Fibroblast of pulmonary artery (primary cell): Measurements from ENCODE around the gene VIPR1.

ENCODE experiments used
- DNase-seq: peaks from one replicate; pipeline ENCODE4 v3.0.0-alpha.2; 2010; ENCODE audit warnings: low read depth
- H3K4me3 ChIP-seq: replicated peaks from 2 replicates; pipeline ENCODE4 v1.5.1; 2011; ENCODE audit warnings: low read depth, mild to moderate bottlenecking, control low read depth, low read length, moderate library complexity
- TF ChIP-seq, protein P1 (sequence below): IDR thresholded peaks from 2 replicates; pipeline ENCODE4 v1.5.1; 2011; ENCODE audit warnings: mild to moderate bottlenecking, control low read depth, low read length, inconsistent platforms; ENCODE audit errors: missing control alignments

Gene VIPR1

DNA sequence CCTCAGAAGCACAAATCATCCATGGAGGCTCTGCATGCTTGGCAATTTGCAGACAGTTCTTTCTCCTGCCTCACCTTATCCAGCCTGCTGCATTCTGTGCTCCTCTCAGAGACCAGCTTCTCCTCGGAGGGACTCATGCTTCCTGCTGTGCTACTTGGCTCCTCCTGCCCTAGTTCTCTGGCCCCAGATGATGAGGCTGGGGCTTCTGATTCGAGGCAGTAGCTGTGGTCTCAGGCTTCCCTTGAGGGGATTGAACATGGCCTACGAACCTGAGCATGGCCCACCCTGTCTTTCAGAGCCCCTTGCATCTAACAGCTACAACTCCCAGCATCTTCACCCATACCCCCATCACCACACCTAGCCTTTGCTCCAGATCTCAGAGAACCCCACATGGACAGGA, 6.7 kb downstream of the VIPR1 start:
- no peak for DNase-seq
- no peak overlapping the region for H3K4me3 ChIP-seq
- TF ChIP-seq, protein P1, sequence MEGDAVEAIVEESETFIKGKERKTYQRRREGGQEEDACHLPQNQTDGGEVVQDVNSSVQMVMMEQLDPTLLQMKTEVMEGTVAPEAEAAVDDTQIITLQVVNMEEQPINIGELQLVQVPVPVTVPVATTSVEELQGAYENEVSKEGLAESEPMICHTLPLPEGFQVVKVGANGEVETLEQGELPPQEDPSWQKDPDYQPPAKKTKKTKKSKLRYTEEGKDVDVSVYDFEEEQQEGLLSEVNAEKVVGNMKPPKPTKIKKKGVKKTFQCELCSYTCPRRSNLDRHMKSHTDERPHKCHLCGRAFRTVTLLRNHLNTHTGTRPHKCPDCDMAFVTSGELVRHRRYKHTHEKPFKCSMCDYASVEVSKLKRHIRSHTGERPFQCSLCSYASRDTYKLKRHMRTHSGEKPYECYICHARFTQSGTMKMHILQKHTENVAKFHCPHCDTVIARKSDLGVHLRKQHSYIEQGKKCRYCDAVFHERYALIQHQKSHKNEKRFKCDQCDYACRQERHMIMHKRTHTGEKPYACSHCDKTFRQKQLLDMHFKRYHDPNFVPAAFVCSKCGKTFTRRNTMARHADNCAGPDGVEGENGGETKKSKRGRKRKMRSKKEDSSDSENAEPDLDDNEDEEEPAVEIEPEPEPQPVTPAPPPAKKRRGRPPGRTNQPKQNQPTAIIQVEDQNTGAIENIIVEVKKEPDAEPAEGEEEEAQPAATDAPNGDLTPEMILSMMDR: no peak

DNA sequence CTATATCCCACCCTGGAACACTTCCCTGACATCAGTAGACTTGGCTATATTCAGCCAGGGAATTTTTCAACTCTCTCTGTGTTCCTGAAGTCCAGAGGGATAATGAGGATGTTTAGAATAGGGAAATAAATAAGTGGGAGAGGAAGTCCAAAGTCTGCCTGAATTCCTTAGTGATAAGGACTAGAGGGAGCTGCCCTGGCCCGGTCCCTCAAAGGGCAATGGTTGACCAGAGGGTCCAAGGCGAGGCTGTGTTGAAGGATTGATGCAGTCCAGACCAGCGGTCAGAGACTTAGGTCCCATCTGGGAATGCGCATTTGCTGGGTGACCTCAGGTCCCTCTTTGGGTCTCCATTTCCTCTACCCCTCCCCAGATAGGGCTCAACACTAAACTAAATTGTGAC, 7.9 kb downstream of the VIPR1 start:
- TF ChIP-seq, protein P1: no peak
- DNase-seq: no peak
- H3K4me3 ChIP-seq: no peak overlapping the region

DNA sequence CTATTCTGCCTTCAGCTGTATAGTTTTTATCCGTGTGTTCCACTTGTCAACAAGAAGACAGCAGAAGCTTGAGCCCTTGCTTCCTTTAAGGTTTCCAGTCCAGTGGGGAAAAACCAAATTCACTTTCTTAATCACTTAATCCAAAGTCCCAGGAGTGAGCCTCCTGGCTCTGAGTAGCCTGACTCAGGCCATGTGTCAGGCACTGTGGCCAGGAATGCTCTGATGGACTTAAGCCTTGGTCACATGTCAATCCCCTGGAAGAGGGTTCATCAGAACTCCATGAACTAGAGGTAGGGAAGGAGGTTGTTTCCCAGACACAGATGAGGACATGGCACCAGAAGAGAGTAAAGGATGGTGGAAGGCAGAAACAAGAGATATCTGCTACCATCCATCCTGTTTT, 8.8 kb downstream of the VIPR1 start:
- TF ChIP-seq, protein P1: no peak
- no peak overlapping the region for H3K4me3 ChIP-seq
- no peak for DNase-seq

GRCh38 chr3:42511736-42512135, 9.3 kb downstream of the VIPR1 start:
- TF ChIP-seq, protein P1: no peak
- no peak for DNase-seq
- H3K4me3 ChIP-seq: no peak overlapping the region

DNA sequence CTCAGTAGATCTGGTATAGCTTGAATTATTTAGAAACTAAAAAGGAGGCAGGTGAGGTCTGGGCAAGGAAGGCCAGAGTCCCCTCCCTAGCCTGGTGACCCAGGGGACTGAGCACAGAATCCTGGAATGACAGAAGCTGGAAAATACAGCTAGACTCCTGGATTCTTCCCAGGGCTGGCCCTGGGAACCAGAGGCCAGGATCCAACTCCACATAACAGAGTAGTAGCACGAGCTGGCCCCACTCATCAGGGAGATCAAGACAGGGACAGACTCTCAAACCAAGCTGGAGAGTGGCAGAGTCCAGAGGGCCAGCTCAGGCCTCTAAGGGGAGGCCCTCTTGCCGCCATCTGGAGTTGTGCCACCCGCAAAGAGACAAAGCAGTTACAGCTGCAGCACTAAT, 10.7 kb downstream of the VIPR1 start:
- no peak overlapping the region for H3K4me3 ChIP-seq
- TF ChIP-seq, protein P1: no peak
- DNase-seq: no peak

DNA sequence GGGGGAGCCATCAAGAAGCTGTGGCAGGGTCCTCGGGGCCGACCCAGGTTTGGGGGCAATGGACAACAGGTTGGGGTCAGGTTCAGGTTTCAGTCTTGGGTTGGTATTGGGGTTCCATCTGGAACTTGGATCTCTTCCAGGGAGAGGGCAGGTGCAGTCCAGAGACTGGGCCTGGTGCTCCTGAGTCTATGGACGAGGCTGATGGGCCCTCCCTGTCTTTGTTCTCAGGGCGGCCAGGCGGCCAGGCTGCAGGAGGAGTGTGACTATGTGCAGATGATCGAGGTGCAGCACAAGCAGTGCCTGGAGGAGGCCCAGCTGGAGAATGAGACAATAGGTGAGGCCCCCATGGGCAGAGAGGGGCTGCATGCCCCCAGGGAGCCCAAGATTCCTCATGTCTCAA, 11.1 kb downstream of the VIPR1 start:
- TF ChIP-seq, protein P1: no peak
- H3K4me3 ChIP-seq: no peak overlapping the region
- no peak for DNase-seq

GRCh38 chr3:42514876-42515275, 12.4 kb downstream of the VIPR1 start:
- DNase-seq: no peak
- no peak overlapping the region for H3K4me3 ChIP-seq
- TF ChIP-seq, protein P1: no peak
